Right lobe of liver (tissue), 6 donors: ENCODE data around the gene IFIT1B. TPM values are rescaled to one million over a fixed set of nuclear protein-coding genes. Genes with fewer than 3 reads are reported as not detected.
A peak's percentile ranks its signal among the peaks of the same experiment; 100 is the strongest.

Experiments used
- ATAC-seq, 4 donors: fragments of 200-7000 bp; cut with Tn5 transposase; one replicate each; pipeline ENCODE4 v1.9.1; 2020; ENCODE audit warnings: mild to moderate bottlenecking in 4 of 4, moderate library complexity in 4 of 4
- DNase-seq, 3 donors: peaks; one replicate each; pipeline ENCODE4 v3.0.0-alpha.2; 2020
- H3K27ac ChIP-seq, 3 donors: fragments of 200-600 bp; one replicate each; pipeline ENCODE4 v1.8.0; 2022
- H3K27me3 ChIP-seq, 2 donors: fragments of 200-600 bp; one replicate each; pipeline ENCODE4 v1.8.0; 2022
- H3K36me3 ChIP-seq, 4 donors: fragments of 200-600 bp; sonication (generic) in 1 of 4; one replicate each; pipeline versions ENCODE4 v1.5.1 to v1.8.0; 2017 to 2022; ENCODE audit warnings: control low read depth in 1 of 4
- H3K4me1 ChIP-seq, 4 donors: fragments of 200-600 bp; sonication (generic) in 1 of 4; one replicate each; pipeline versions ENCODE4 v1.5.1 to v1.8.0; 2017 to 2022; ENCODE audit warnings: control low read depth in 1 of 4
- H3K4me3 ChIP-seq, 3 donors: fragments of 200-600 bp; one replicate each; pipeline ENCODE4 v1.8.0; 2022
- H3K9me3 ChIP-seq, 4 donors: fragments of 200-600 bp; sonication (generic) in 1 of 4; one replicate each; pipeline versions ENCODE4 v1.5.1 to v1.8.0; 2017 to 2022; ENCODE audit warnings: control low read depth in 1 of 4
- CTCF ChIP-seq, 4 donors: fragments of 200-600 bp in 3 of 4; fragments of 450-650 bp in 1 of 4; IDR thresholded peaks; one replicate each; pipeline versions ENCODE4 v1.5.1 to v1.8.0; 2016 to 2022; ENCODE audit warnings: antibody characterized with exemption in 4 of 4, mild to moderate bottlenecking in 2 of 4
- POLR2A ChIP-seq: fragments of 450-650 bp; IDR thresholded peaks from one replicate; pipeline ENCODE4 v1.6.1; 2017; ENCODE audit warnings: antibody characterized with exemption, mild to moderate bottlenecking
- WGBS: methylation state at CpG from one replicate; pipeline ENCODE4 v1.1.6; 2018; ENCODE audit warnings: low coverage, low lambda C conversion rate; ENCODE audit not compliant: insufficient coverage; ENCODE audit errors: missing lambda C conversion rate; 5-methylcytosine and 5-hydroxymethylcytosine counted together
- intact Hi-C, 2 donors: fragments of 100-400 bp; cut with DNase I; formaldehyde crosslinking; loops; one replicate each; pipeline versions ENCODE4 v1.11.2 to v1.14.1; 2022
- total RNA-seq, 6 experiments: library from RNA; depleted of rRNA in 2 of 6; stranded (reverse); fragments of >200 nt in 2 of 6; fragmentation: NEBNext Ultra II Directional in 3 of 6; extraction: Animal tissue kit (Norgen Biotek cat#: 25700) in 3 of 6; gene quantifications; one replicate each; pipeline versions ENCODE4 v1.1.0 to v1.2.4, GENCODE V29; 2016 to 2023
- donor health status: DM: no; HTN: yes; CAD: no.
- donor health status: DM: no; HTN: no; CAD: no.
- donor health status: DM: no; HTN: no; CAD: no.
- donor health status: DM: no; HTN: yes; CAD: no.
- donor health status: DM: no; HTN: yes; CAD: no.

Gene IFIT1B
- total RNA-seq, 6 experiments from 2014 or later, result 1.2 TPM; not detected in 5

- ATAC-seq (peak; percentile 72 to 85 (median 78)), DNase-seq (peak; percentile 63 to 78 (median 68))
- 4% methylated on average over 13 of the region's 66 CpGs for WGBS
- peak overlapping the region; percentile 98 to 100 (median 99) for H3K27ac ChIP-seq
- H3K9me3 ChIP-seq, result no peaks in the 10 kb centered on the region
- H3K36me3 ChIP-seq, result no peaks in the 10 kb centered on the region
- H3K4me1 ChIP-seq, result peaks cover 0 to 19% (median 9%) of the 10 kb centered on the region in 4 donors
- H3K4me3 ChIP-seq, result peak overlapping the region; percentile 78 to 94 (median 87)
- no peaks in the 10 kb centered on the region for H3K27me3 ChIP-seq
- peak in 1 of 4 donors; percentile 13 for TF ChIP-seq CTCF (IDR thresholded peaks at IDR 0.05)
- TF ChIP-seq POLR2A, result peak; percentile 27
- intact Hi-C loops, result no loop called here
Observed at GRCh38 chr10:89414879-89415821, 37.3 kb downstream of the IFIT1B start.

GRCh38 chr10:89416465-89416864 is 38.6 kb downstream of the IFIT1B start:
- Histone ChIP-seq H3K4me3 (no peak overlapping the region), H3K4me1 (peaks cover 0 to 19% (median 9%) of the 10 kb centered on the region in 4 donors), H3K27me3 (no peaks in the 10 kb centered on the region), H3K36me3 (no peaks in the 10 kb centered on the region), H3K27ac (no peak overlapping the region), H3K9me3 (no peaks in the 10 kb centered on the region)
- TF ChIP-seq POLR2A (no peak), CTCF (IDR thresholded peaks at IDR 0.05) (no peak)
- WGBS, result 38% methylated on average over 1 of the region's 1 CpG
- ATAC-seq, result no peak
- DNase-seq, result no peak
- intact Hi-C loops, result no loop called here

GRCh38 chr10:89419548-89419947 is 41.7 kb downstream of the IFIT1B start:
- peaks cover 0 to 16% (median 7%) of the 10 kb centered on the region in 4 donors for H3K4me1 ChIP-seq
- ATAC-seq, result no peak
- H3K9me3 ChIP-seq, result no peaks in the 10 kb centered on the region
- no peak overlapping the region for H3K4me3 ChIP-seq
- H3K27me3 ChIP-seq, result no peaks in the 10 kb centered on the region
- no peak for DNase-seq
- H3K36me3 ChIP-seq, result no peaks in the 10 kb centered on the region
- intact Hi-C loops, result no loop called here
- no peak overlapping the region for H3K27ac ChIP-seq
- TF ChIP-seq CTCF (IDR thresholded peaks at IDR 0.05), result peak; percentile 9 to 25 (median 22)
- no peak for TF ChIP-seq POLR2A
- WGBS, result 59% methylated on average over 3 of the region's 3 CpGs

GRCh38 chr10:89421018-89421476 is 43.2 kb downstream of the IFIT1B start:
- Histone ChIP-seq H3K27ac (no peak overlapping the region), H3K4me3 (no peak overlapping the region), H3K9me3 (no peaks in the 10 kb centered on the region), H3K27me3 (no peaks in the 10 kb centered on the region), H3K4me1 (peaks cover 0 to 23% (median 10%) of the 10 kb centered on the region in 4 donors), H3K36me3 (no peaks in the 10 kb centered on the region)
- 94% methylated on average over 2 of the region's 2 CpGs for WGBS
- no peak for ATAC-seq
- DNase-seq, result no peak
- TF ChIP-seq POLR2A (no peak), CTCF (IDR thresholded peaks at IDR 0.05) (no peak)
- intact Hi-C loops, result loop anchor here in 1 of 2 donors (10.0 kb wide), 1 partner anchor 144 kb away; no protein-coding TSS in a partner anchor
